Mesendoderm (in vitro differentiated cells): ENCODE results near the gene C10orf105.

ENCODE experiments used
- DNase-seq: peaks from one replicate; pipeline ENCODE4 v3.0.0; 2013
- H2AK5ac ChIP-seq: 2 replicates; pipeline ENCODE4 v1.6.1; 2013; ENCODE audit warnings: low read length, inconsistent platforms
- H2BK120ac ChIP-seq: 2 replicates; pipeline ENCODE4 v1.6.1; 2013; ENCODE audit warnings: low read depth, mild to moderate bottlenecking, low read length, moderate library complexity, mixed read lengths
- H2BK15ac ChIP-seq: replicated peaks from 2 replicates; pipeline ENCODE4 v1.6.1; 2013; ENCODE audit warnings: low read depth, mild to moderate bottlenecking, moderate library complexity
- H2BK5ac ChIP-seq: 2 replicates; pipeline ENCODE4 v1.6.1; 2013; ENCODE audit warnings: low read length, inconsistent platforms
- H3K18ac ChIP-seq: 2 replicates; pipeline ENCODE4 v1.6.1; 2013; ENCODE audit warnings: mild to moderate bottlenecking, low read length, mixed read lengths
- H3K23ac ChIP-seq: one replicate; pipeline ENCODE4 v1.6.1; 2013; ENCODE audit warnings: low read length
- H3K27ac ChIP-seq: 2 replicates; pipeline ENCODE4 v1.5.1; 2013; ENCODE audit warnings: low read depth, mild to moderate bottlenecking, inconsistent platforms, low read length, moderate library complexity
- H3K27me3 ChIP-seq: 2 replicates; pipeline ENCODE4 v1.6.1; 2013; ENCODE audit warnings: low read length, control low read depth, mild to moderate bottlenecking, inconsistent platforms; ENCODE audit not compliant: insufficient read depth, poor library complexity
- H3K36me3 ChIP-seq: 2 replicates; pipeline ENCODE4 v1.6.1; 2013; ENCODE audit warnings: low read length, inconsistent platforms; ENCODE audit not compliant: control insufficient read depth, insufficient read depth
- H3K4ac ChIP-seq: one replicate; pipeline ENCODE4 v1.6.1; 2013; ENCODE audit warnings: low read depth, mild to moderate bottlenecking, low read length, moderate library complexity
- H3K4me1 ChIP-seq: 2 replicates; pipeline ENCODE4 v1.6.1; 2013; ENCODE audit warnings: low read depth, low read length, inconsistent platforms; ENCODE audit not compliant: control insufficient read depth
- H3K4me2 ChIP-seq: 2 replicates; pipeline ENCODE4 v1.6.1; 2013; ENCODE audit warnings: low read length
- H3K4me3 ChIP-seq: 2 replicates; pipeline ENCODE4 v1.5.1; 2013; ENCODE audit warnings: mild to moderate bottlenecking, low read length
- H3K56ac ChIP-seq: one replicate; pipeline ENCODE4 v1.6.1; 2013; ENCODE audit warnings: low read length
- H3K79me1 ChIP-seq: 2 replicates; pipeline ENCODE4 v1.6.1; 2013; ENCODE audit warnings: low read length, inconsistent platforms
- H3K79me2 ChIP-seq: 2 replicates; pipeline ENCODE4 v1.6.1; 2013; ENCODE audit warnings: mild to moderate bottlenecking, low read length; ENCODE audit not compliant: control insufficient read depth, insufficient read depth
- H3K9ac ChIP-seq: 2 replicates; pipeline ENCODE4 v1.6.1; 2013; ENCODE audit warnings: low read length, inconsistent platforms
- H4K5ac ChIP-seq: one replicate; pipeline ENCODE4 v1.6.1; 2013; ENCODE audit warnings: low read length
- H4K8ac ChIP-seq: one replicate; pipeline ENCODE4 v1.6.1; 2013; ENCODE audit warnings: low read depth, mild to moderate bottlenecking, control low read depth, low read length, moderate library complexity
- WGBS: extraction: QIAGEN DNeasy Blood & Tissue Kit; methylation state at CpG from one replicate; pipeline ENCODE4 v1.1.7; 2013; ENCODE audit warnings: low lambda C conversion rate, missing lambda C conversion rate; ENCODE audit not compliant: insufficient coverage; ENCODE audit errors: extremely low coverage; 5-methylcytosine and 5-hydroxymethylcytosine counted together

Gene C10orf105

DNA sequence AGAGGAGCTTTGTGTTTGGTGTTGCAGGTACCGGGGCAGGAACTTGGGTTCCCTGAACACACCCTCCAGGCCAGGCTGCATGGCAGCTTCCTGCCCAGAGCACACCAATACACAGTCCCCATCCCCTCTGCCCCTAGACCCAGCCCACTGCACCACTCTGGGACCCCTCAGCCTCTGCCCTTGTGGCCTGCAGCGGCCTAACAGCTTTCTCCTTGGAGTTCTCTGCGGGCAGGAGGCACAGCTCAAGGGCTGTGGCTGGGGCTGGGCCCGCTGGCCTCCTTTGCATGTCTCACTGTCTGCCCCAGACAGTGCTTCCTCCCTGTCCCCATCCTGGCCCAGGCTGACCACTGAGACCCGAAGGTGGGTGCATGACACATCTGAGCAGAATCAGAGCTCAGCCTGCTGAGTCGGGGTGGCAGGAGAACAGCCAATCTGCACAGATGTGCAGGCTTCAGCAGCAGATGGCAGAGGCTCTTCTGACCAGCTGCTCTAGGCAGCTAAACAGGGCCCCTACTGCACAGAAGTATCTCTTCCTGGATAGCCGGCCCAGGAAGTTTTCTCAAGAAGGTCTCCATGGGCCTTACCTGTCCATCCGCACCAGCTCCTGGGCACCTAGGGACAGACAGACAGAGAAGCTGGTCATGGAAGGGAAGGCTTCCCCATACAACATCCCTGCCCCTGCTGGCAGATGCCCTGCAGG, 33.0 kb upstream of the C10orf105 start:
- Histone ChIP-seq H4K5ac (no peak overlapping the region), H3K56ac (no peak overlapping the region), H3K4me2 (no peak overlapping the region), H2BK120ac (no peak overlapping the region), H4K8ac (no peak overlapping the region), H3K27me3 (no peaks in the 10 kb centered on the region), H3K9ac (no peak overlapping the region), H3K27ac (no peak overlapping the region), H3K23ac (no peak overlapping the region), H3K4me1 (no peaks in the 10 kb centered on the region), H3K4ac (no peak overlapping the region), H3K36me3 (no peaks in the 10 kb centered on the region), H3K18ac (no peak overlapping the region), H2BK15ac (no peak overlapping the region), H3K79me2 (no peaks in the 10 kb centered on the region), H3K4me3 (no peak overlapping the region), H2AK5ac (no peak overlapping the region), H3K79me1 (no peaks in the 10 kb centered on the region), H2BK5ac (no peak overlapping the region)
- WGBS = no CpG with 5 or more reads among the region's 8 CpGs
- DNase-seq = no peak

DNA sequence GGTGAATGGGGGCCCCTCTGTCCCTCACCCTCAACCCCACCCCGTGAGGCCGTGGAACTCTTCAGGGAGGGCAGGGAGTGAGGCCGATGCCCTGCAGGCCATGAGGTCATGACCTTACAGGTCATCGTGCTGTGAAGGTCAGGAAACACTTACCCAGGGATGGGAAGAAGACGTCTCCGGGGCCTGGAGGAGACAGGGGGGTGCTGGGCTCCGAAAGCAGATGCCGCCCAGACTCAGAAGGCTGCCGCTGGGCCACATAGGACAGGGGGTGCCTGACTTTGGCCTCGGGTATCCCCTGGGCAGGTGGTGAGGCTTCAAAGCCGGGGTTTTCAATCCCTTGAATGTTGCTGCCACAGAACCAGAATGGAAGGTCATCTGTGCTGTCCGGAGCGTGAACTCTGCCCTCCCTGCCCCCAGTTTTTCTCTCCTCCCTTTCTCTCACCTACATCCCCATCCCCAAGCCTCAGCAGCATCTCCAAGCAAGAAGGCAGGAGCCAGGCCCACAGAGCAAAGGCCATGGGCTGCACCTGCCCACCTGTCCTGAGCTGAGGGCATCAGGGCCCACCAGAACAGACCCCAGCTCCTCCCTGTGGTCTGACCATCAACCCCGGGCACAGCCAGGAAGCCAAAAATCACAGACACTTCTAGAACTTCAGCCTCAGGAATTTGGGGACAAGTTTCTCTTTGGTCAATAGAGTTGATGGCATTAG, 32.1 kb upstream of the C10orf105 start:
- no CpG with 5 or more reads among the region's 14 CpGs for WGBS
- Histone ChIP-seq H3K23ac (no peak overlapping the region), H2BK5ac (no peak overlapping the region), H3K9ac (no peak overlapping the region), H3K56ac (no peak overlapping the region), H2AK5ac (no peak overlapping the region), H2BK120ac (no peak overlapping the region), H3K4ac (no peak overlapping the region), H3K4me2 (no peak overlapping the region), H3K36me3 (no peaks in the 10 kb centered on the region), H3K79me1 (no peaks in the 10 kb centered on the region), H2BK15ac (no peak overlapping the region), H3K79me2 (no peaks in the 10 kb centered on the region), H4K8ac (no peak overlapping the region), H3K4me1 (no peaks in the 10 kb centered on the region), H3K4me3 (no peak overlapping the region), H3K27ac (no peak overlapping the region), H4K5ac (no peak overlapping the region), H3K18ac (no peak overlapping the region), H3K27me3 (no peaks in the 10 kb centered on the region)
- no peak for DNase-seq

DNA sequence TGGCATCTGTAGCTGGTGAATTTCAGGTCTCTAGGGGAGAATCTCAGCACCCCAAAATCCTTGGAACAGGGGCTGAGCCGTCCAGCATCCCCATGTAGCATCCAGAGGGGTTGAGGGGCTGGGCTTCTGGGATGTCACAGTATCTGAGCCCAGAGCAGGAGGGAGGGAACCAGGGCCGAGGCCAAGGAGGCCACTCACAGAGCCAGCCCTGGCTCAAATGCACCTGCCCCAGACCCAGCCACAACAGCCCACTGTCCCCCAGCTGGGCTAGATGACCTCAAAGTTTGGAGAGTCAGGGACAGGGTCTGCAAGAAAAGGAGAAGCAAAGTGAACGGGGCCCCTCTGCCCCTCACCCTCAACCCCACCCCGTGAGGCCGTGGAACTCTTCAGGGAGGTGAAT, 31.4 kb upstream of the C10orf105 start:
- no peak overlapping the region for H3K4ac ChIP-seq
- no peaks in the 10 kb centered on the region for H3K79me2 ChIP-seq
- H2BK15ac ChIP-seq = no peak overlapping the region
- H3K56ac ChIP-seq = no peak overlapping the region
- no peak for DNase-seq
- H3K4me1 ChIP-seq = no peaks in the 10 kb centered on the region
- H2BK120ac ChIP-seq = no peak overlapping the region
- H2BK5ac ChIP-seq = no peak overlapping the region
- H3K79me1 ChIP-seq = no peaks in the 10 kb centered on the region
- no peak overlapping the region for H3K18ac ChIP-seq
- no peak overlapping the region for H3K4me3 ChIP-seq
- no peak overlapping the region for H4K5ac ChIP-seq
- H4K8ac ChIP-seq = no peak overlapping the region
- no peak overlapping the region for H2AK5ac ChIP-seq
- H3K4me2 ChIP-seq = no peak overlapping the region
- H3K23ac ChIP-seq = no peak overlapping the region
- no peaks in the 10 kb centered on the region for H3K27me3 ChIP-seq
- H3K27ac ChIP-seq = no peak overlapping the region
- no CpG with 5 or more reads among the region's 5 CpGs for WGBS
- no peak overlapping the region for H3K9ac ChIP-seq
- no peaks in the 10 kb centered on the region for H3K36me3 ChIP-seq

DNA sequence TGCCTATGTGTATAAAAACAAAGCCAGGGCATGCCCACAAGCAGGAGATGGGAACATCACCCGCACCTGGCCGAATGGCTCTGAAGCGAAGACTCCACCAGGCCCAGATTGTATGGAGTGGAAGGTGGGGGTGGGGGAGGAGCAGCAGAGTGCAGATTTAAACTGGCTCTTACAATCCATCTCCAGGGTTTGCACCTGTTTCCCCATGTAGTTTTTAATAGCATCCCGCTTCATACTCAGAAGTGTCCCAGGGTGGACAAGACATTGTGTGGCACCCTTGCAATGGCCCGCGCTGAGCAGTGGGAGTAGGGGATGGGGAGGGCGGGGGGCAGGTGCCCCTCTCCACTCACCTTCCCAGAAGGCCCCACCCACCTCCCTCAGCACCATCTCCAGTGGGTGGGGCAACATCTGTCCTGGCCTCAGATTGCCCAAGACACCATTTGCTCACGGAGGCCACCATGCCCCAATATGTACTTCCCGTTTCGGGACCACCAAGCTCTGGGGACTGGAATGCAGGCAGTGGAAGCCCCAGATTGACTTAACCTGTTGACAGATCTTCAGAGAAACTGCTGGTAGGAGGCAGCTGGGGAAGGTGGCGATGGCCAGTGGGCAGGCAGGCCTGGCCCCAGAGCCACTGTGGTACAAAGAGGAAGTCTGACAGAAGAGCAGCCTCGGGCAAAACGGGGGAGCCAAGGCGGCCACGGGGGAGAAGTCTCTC, 30.7 kb upstream of the C10orf105 start:
- Histone ChIP-seq H2AK5ac (no peak overlapping the region), H3K79me2 (no peaks in the 10 kb centered on the region), H3K18ac (no peak overlapping the region), H2BK15ac (no peak overlapping the region), H3K4ac (no peak overlapping the region), H3K27ac (no peak overlapping the region), H2BK5ac (no peak overlapping the region), H3K36me3 (no peaks in the 10 kb centered on the region), H3K4me1 (no peaks in the 10 kb centered on the region), H4K5ac (no peak overlapping the region), H3K27me3 (no peaks in the 10 kb centered on the region), H3K23ac (no peak overlapping the region), H3K79me1 (no peaks in the 10 kb centered on the region), H3K9ac (no peak overlapping the region), H3K4me2 (no peak overlapping the region), H2BK120ac (no peak overlapping the region), H3K56ac (no peak overlapping the region), H3K4me3 (no peak overlapping the region), H4K8ac (no peak overlapping the region)
- DNase-seq = no peak
- no CpG with 5 or more reads among the region's 15 CpGs for WGBS

- no peaks in the 10 kb centered on the region for H3K79me2 ChIP-seq
- no peak overlapping the region for H2BK120ac ChIP-seq
- no peak for DNase-seq
- H2BK15ac ChIP-seq = no peak overlapping the region
- no peaks in the 10 kb centered on the region for H3K27me3 ChIP-seq
- WGBS = no CpG with 5 or more reads among the region's 4 CpGs
- no peaks in the 10 kb centered on the region for H3K79me1 ChIP-seq
- no peak overlapping the region for H4K5ac ChIP-seq
- H3K4me2 ChIP-seq = no peak overlapping the region
- no peak overlapping the region for H4K8ac ChIP-seq
- H3K9ac ChIP-seq = no peak overlapping the region
- no peak overlapping the region for H3K18ac ChIP-seq
- no peak overlapping the region for H3K23ac ChIP-seq
- H3K27ac ChIP-seq = no peak overlapping the region
- H3K4me1 ChIP-seq = no peaks in the 10 kb centered on the region
- H3K4me3 ChIP-seq = no peak overlapping the region
- no peak overlapping the region for H2BK5ac ChIP-seq
- no peak overlapping the region for H3K4ac ChIP-seq
- no peak overlapping the region for H3K56ac ChIP-seq
- no peak overlapping the region for H2AK5ac ChIP-seq
- H3K36me3 ChIP-seq = no peaks in the 10 kb centered on the region
Measured at GRCh38 chr10:71749396-71749795, 29.8 kb upstream of the C10orf105 start.
